Caco-2 (cell line): ENCODE data around the gene EXOC6. TPM values are rescaled to one million over a fixed set of nuclear protein-coding genes. Genes with fewer than 3 reads are reported as not detected.

Experiments used
- BruUV-seq: library from RNA; stranded (reverse); fragments of 400-500 nt; replicated peaks from 2 replicates; lab custom pipeline; 2021; lab: Mats Ljungman, UMichigan
- CTCF ChIA-PET: fragments of 300-600 bp; sonication (Branson Sonifier 250); formaldehyde crosslinking; loops from one replicate; lab custom pipeline; 2022; ENCODE audit warnings: antibody characterized with exemption; lab: Charles Lee
- POLR2A ChIA-PET: fragments of 300-600 bp; sonication (Branson Sonifier 250); formaldehyde crosslinking; loops from one replicate; lab custom pipeline; 2022; ENCODE audit warnings: antibody characterized with exemption; lab: Charles Lee
- DNase-seq, 2 experiments: peaks; one replicate each; pipeline versions ENCODE4 v3.0.0 to v3.0.0-alpha.2; 2020 to 2022
- H3K27me3 ChIP-seq: replicated peaks from 2 replicates; pipeline ENCODE4 v1.6.0; 2011; ENCODE audit warnings: low read length; ENCODE audit not compliant: control insufficient read depth, insufficient read depth
- H3K36me3 ChIP-seq: 2 replicates; pipeline ENCODE4 v1.5.1; 2011; ENCODE audit warnings: low read length; ENCODE audit not compliant: control insufficient read depth, insufficient read depth
- H3K4me1 ChIP-seq: fragments of 250-450 bp; sonication (Bioruptor Pico); 2 replicates; pipeline ENCODE4 v1.5.1; 2020; ENCODE audit warnings: mild to moderate bottlenecking
- H3K4me3 ChIP-seq: 2 replicates; pipeline ENCODE4 v1.5.1; 2011; ENCODE audit warnings: low read depth, mild to moderate bottlenecking, control low read depth, low read length
- H3K9me3 ChIP-seq: fragments of 250-450 bp; sonication (Bioruptor Pico); 2 replicates; pipeline ENCODE4 v1.5.1; 2020; ENCODE audit warnings: mild to moderate bottlenecking, moderate library complexity
- H3K27ac Mint-ChIP-seq: one replicate; pipeline ENCODE4 v1.8.0; 2022; ENCODE audit warnings: mixed read lengths; ENCODE audit not compliant: unreplicated experiment
- H3K27me3 Mint-ChIP-seq: one replicate; pipeline ENCODE4 v1.8.0; 2022; ENCODE audit warnings: mixed read lengths; ENCODE audit not compliant: insufficient read depth, unreplicated experiment
- H3K36me3 Mint-ChIP-seq: one replicate; pipeline ENCODE4 v1.8.0; 2022; ENCODE audit warnings: mild to moderate bottlenecking, mixed read lengths; ENCODE audit not compliant: insufficient read depth, unreplicated experiment
- H3K4me1 Mint-ChIP-seq: one replicate; pipeline ENCODE4 v1.8.0; 2022; ENCODE audit warnings: low read depth, mixed read lengths; ENCODE audit not compliant: unreplicated experiment
- H3K4me3 Mint-ChIP-seq: one replicate; pipeline ENCODE4 v1.8.0; 2022; ENCODE audit warnings: mild to moderate bottlenecking, moderate library complexity, mixed read lengths; ENCODE audit not compliant: unreplicated experiment
- H3K9me3 Mint-ChIP-seq: one replicate; pipeline ENCODE4 v1.8.0; 2022; ENCODE audit warnings: mixed read lengths; ENCODE audit not compliant: unreplicated experiment
- CTCF ChIP-seq, 2 experiments: fragments of 200-600 bp in 1 of 2; IDR thresholded peaks; 1 replicate in 1 of 2; 2 replicates in 1 of 2; pipeline versions ENCODE4 v1.5.1 to v1.8.0; 2011 to 2022; ENCODE audit warnings: antibody characterized with exemption in 1 of 2, control low read depth in 1 of 2, inconsistent platforms in 1 of 2, low read depth in 1 of 2, low read length in 1 of 2, mild to moderate bottlenecking in 1 of 2, moderate library complexity in 1 of 2; ENCODE audit not compliant: insufficient read depth in 1 of 2, severe bottlenecking in 1 of 2, unreplicated experiment in 1 of 2
- intact Hi-C: fragments of 100-400 bp; cut with micrococcal nuclease; formaldehyde crosslinking; loops from one replicate; pipeline ENCODE4 v1.10.0; 2022; ENCODE audit not compliant: unreplicated experiment
- total RNA-seq: library from RNA; stranded (reverse); gene quantifications from 2 replicates; pipeline ENCODE4 v1.2.3, GENCODE V29; 2022

EXOC6 gene
- total RNA-seq, 1 experiment from 2014 or later, result 12.5 TPM

DNA sequence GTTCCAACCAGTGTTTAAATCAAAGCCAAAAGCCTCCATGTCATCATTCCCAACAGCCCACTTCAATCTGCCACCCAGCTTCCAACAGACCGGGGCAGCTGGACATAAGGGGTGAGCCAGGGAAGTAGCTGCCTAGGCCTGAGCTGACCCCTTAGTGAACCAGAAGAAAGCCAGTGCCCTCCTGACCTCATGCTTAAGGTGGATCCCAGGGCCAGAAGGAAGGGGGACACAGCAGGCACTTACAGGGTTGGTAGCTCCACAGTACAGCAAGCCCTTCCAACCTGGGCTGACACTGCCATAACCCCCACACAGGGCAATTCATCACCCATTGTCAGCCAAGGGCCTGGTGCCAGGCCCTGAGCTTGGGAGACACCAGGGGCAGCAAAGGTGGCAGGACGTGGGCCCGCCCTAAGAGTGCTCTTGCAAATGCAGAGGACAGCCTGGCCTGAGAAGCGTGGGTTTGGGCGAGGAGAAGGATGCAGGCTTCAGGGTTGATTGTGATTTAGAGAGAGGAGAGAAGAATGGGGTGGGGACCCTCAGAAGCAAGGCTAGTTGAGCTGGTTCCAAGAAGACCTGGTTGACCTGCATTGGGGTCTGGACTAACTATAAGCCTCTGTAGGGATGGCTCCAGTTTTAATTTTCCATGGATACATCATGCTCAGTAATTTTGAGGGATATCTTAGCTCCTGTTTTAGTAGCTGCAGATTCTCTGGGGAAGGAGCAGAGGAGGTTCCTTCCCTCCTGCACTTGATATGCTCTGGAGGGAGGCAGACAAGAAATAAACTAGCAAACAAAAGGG, 222.3 kb downstream of the EXOC6 start:
- no peaks in the 10 kb centered on the region for H3K36me3 ChIP-seq
- TF ChIP-seq CTCF (IDR thresholded peaks at IDR 0.05; ENCODE audit: insufficient read depth in 1 of 2, low read depth in 1 of 2, low read length in 1 of 2, severe bottlenecking in 1 of 2, unreplicated experiment in 1 of 2), result no peak
- peaks cover 11% of the 10 kb centered on the region for H3K4me1 ChIP-seq
- Mint-ChIP-seq H3K36me3 (peaks cover 6% of the 10 kb centered on the region), H3K4me1 (no peaks in the 10 kb centered on the region), H3K4me3 (peak overlapping the region; percentile 74), H3K27me3 (peaks cover 19% of the 10 kb centered on the region), H3K27ac (no peak overlapping the region), H3K9me3 (no peaks in the 10 kb centered on the region)
- intact Hi-C loops, result no loop called here
- no peaks in the 10 kb centered on the region for H3K9me3 ChIP-seq
- DNase-seq, result no peak
- ChIA-PET CTCF (no interaction called here), POLR2A (no interaction called here)
- H3K4me3 ChIP-seq, result no peak overlapping the region
- BruUV-seq, result no TSS peak
- peaks cover 5% of the 10 kb centered on the region; the same call in 1 of the 2 replicates for H3K27me3 ChIP-seq

GRCh38 chr10:93071177-93071472, 222.8 kb downstream of the EXOC6 start:
- POLR2A ChIA-PET, result no interaction called here
- Histone ChIP-seq H3K27me3 (peaks cover 5% of the 10 kb centered on the region; the same call in 1 of the 2 replicates), H3K9me3 (no peaks in the 10 kb centered on the region), H3K36me3 (no peaks in the 10 kb centered on the region), H3K4me3 (peak overlapping the region; percentile 6; the same call in 1 of the 2 replicates), H3K4me1 (peaks cover 11% of the 10 kb centered on the region)
- DNase-seq, result no peak
- Mint-ChIP-seq H3K27me3 (peaks cover 19% of the 10 kb centered on the region), H3K4me3 (peak overlapping the region; percentile 74), H3K9me3 (no peaks in the 10 kb centered on the region), H3K27ac (no peak overlapping the region), H3K4me1 (no peaks in the 10 kb centered on the region), H3K36me3 (peaks cover 6% of the 10 kb centered on the region)
- intact Hi-C loops, result no loop called here
- no peak for TF ChIP-seq CTCF (IDR thresholded peaks at IDR 0.05; ENCODE audit: insufficient read depth in 1 of 2, low read depth in 1 of 2, low read length in 1 of 2, severe bottlenecking in 1 of 2, unreplicated experiment in 1 of 2)
- BruUV-seq, result no TSS peak
- CTCF ChIA-PET, result interaction anchor here (0.7 kb wide), 1 partner anchor 269 kb away, joined by 5 read pairs; no protein-coding TSS in a partner anchor

DNA sequence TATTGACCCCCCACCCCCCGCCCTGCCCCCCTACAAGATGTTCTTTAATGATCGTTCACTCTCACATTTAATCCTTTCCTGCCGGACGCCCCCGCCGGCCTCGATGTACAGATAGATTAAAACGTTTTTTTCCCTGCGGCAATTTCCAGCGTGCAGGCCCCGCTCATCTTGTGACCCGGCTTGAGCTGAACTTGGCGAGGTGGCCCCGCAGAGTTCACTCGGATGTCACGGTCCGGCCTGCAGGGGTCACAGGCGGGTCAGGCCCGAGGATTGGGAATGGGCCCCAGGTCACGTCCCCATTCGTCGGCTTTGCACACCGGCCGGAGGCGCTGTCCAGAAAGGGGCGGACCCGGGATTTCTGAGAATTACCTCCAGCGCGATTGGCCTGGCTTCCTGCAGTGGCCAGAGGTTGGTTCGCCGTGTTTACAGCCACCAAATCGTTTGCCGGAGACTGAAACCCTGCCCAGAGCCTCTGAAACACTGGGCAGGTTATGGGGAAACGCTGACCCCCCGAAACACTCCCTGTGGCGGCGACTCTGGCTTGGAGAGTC, 223.4 kb downstream of the EXOC6 start:
- Mint-ChIP-seq H3K36me3 (peaks cover 6% of the 10 kb centered on the region), H3K27ac (no peak overlapping the region), H3K27me3 (peaks cover 19% of the 10 kb centered on the region), H3K9me3 (no peaks in the 10 kb centered on the region), H3K4me3 (peak overlapping the region; percentile 74), H3K4me1 (no peaks in the 10 kb centered on the region)
- H3K27me3 ChIP-seq, result peaks cover 5% of the 10 kb centered on the region; the same call in 1 of the 2 replicates
- CTCF ChIA-PET, result interaction anchor here (0.7 to 1.6 kb wide), 3 partner anchors 185 to 270 kb away, joined by 3 to 6 read pairs (median 5); no protein-coding TSS in a partner anchor
- peak; percentile 84 to 87 for DNase-seq
- peaks cover 15% of the 10 kb centered on the region for H3K4me1 ChIP-seq
- POLR2A ChIA-PET, result no interaction called here
- intact Hi-C loops, result loop anchor here (2.0 kb wide), 2 partner anchors 187 to 217 kb away; no protein-coding TSS in a partner anchor
- peak overlapping the region; percentile 49 for H3K4me3 ChIP-seq
- no TSS peak for BruUV-seq
- H3K9me3 ChIP-seq, result no peaks in the 10 kb centered on the region
- H3K36me3 ChIP-seq, result no peaks in the 10 kb centered on the region
- TF ChIP-seq CTCF (IDR thresholded peaks at IDR 0.05; ENCODE audit: insufficient read depth in 1 of 2, low read depth in 1 of 2, low read length in 1 of 2, severe bottlenecking in 1 of 2, unreplicated experiment in 1 of 2), result peak in 1 of 2 experiments; percentile 37
